Esophagus squamous epithelium (tissue), 4 donors: ENCODE results near the gene TMEM240.

Experiments used
- POLR2A ChIP-seq, 4 donors: fragments of 450-650 bp; IDR thresholded peaks; one replicate each; pipeline ENCODE4 v1.6.1; 2017; ENCODE audit warnings: antibody characterized with exemption in 4 of 4, mild to moderate bottlenecking in 4 of 4, moderate library complexity in 3 of 4
- TF ChIP-seq, protein P1 (sequence below), 6 experiments: fragments of 450-650 bp in 4 of 6; fragments of 200-600 bp in 2 of 6; sonication (generic) in 2 of 6; IDR thresholded peaks; one replicate each; pipeline ENCODE4 v1.5.1; 2016 to 2019; ENCODE audit warnings: antibody characterized with exemption in 6 of 6, mild to moderate bottlenecking in 4 of 6, moderate library complexity in 4 of 6

DNA sequence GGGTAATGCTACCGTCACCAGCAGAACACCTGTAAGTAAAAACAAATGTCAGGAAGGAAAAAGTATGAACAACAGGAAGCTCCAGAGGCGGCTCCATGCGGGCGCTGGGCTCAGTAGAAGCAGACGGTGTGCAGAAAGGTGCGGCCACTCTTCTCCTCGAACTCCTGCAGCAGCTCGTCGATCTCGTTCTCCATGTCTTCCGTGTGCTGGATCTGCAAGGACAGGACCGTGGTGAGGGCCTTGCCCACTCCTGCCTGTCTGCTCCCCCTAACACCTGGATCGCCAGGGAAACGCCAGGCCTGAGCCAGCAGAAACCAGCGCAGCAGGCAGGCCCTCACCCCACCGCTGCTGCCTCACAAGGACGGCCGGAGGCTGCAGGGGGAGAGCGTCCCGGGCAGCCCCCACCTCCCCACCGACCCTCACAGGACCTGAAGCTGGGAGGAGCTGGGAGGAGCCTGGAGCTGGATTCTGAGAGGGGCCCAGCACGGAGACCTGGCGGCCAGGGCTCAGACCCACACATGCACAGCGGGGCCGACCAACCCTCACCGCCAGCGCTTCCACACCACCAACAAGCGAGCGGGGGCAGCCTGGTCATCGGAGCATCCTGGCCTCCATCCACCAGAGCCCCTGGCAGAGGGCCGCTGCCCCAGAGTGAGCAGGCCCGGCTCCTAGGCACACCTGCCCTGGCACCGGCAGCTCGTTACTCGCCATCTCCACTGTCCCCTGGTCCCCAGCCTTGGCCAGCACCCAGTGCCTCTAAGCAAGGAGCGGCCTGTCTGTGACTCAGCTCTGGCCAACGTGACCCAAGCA lies 1.7 kb upstream of the TMEM240 start:
- TF ChIP-seq, protein P1, sequence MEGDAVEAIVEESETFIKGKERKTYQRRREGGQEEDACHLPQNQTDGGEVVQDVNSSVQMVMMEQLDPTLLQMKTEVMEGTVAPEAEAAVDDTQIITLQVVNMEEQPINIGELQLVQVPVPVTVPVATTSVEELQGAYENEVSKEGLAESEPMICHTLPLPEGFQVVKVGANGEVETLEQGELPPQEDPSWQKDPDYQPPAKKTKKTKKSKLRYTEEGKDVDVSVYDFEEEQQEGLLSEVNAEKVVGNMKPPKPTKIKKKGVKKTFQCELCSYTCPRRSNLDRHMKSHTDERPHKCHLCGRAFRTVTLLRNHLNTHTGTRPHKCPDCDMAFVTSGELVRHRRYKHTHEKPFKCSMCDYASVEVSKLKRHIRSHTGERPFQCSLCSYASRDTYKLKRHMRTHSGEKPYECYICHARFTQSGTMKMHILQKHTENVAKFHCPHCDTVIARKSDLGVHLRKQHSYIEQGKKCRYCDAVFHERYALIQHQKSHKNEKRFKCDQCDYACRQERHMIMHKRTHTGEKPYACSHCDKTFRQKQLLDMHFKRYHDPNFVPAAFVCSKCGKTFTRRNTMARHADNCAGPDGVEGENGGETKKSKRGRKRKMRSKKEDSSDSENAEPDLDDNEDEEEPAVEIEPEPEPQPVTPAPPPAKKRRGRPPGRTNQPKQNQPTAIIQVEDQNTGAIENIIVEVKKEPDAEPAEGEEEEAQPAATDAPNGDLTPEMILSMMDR (IDR thresholded peaks at IDR 0.05) = no peak
- TF ChIP-seq POLR2A (IDR thresholded peaks at IDR 0.05) = no peak
